HG03439 (cell line): ENCODE measurements around the gene HTR1B.

Source experiments
- ATAC-seq: cut with Tn5 transposase; IDR thresholded peaks from one replicate; pipeline ENCODE4 v1.9.1; 2021; ENCODE audit warnings: mild to moderate bottlenecking, moderate library complexity; ENCODE audit not compliant: unreplicated experiment

The HTR1B gene

GRCh38 chr6:77456531-77457248, 6.6 kb downstream of the HTR1B start:
- ATAC-seq = no peak

- no peak for ATAC-seq
Observed at GRCh38 chr6:77455271-77455670, 8.0 kb downstream of the HTR1B start.

- ATAC-seq = no peak
Observed at GRCh38 chr6:77454386-77454785, 8.9 kb downstream of the HTR1B start.

DNA sequence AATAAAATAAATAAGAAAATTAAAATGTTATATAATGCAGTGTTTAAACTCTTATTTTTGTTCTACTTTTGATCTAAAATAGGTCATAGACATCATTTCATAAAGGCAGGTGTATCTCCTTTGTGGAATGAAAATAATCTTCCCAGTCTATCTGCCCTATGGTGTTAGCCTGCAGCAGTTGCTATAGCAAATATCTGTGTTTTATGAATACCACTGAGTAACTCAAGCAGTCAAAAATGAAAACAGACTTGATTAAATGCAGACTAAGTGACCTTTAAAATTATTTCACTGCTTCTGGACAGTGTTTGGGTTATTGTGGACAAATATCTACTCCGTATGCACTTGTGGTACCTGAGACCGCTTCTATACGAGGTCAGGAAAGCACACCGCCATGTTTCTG, 11.8 kb downstream of the HTR1B start:
- no peak for ATAC-seq

DNA sequence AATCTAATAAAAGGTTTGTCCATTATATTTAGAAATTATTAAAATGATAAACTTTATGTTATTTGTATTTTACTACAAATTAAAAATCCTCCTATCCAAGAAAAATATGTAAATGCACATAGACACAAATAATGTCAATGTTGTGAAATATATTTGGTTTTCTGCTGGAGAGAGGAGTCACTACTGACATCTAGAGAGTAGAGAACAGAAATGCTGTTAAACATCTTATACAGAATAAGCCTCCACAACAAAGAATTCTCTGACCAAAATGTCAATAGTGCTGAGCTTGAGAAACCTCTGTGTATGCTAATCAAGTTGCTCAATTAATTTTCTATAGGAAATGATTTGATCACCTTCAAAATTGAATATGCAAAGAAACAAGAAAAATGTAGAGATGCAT, 12.4 kb downstream of the HTR1B start:
- no peak for ATAC-seq

DNA sequence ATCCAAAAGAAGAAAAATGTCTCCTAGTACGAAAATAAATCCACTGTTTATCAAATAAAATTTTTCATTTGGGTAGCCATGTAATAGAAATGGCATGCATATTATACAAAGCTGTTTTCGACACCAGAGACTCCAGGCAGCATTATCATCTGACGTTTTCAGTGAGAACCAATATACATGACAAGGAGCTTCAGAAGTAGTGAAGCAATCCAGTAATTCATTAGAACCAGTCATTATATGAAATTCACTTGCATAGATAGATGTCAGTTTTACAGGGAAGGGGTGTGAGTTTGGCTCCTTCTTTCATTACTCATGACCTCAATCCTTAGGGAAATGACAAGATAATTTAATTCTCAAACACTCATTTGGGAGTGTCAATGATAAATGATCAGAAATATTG, 14.7 kb downstream of the HTR1B start:
- no peak for ATAC-seq

DNA sequence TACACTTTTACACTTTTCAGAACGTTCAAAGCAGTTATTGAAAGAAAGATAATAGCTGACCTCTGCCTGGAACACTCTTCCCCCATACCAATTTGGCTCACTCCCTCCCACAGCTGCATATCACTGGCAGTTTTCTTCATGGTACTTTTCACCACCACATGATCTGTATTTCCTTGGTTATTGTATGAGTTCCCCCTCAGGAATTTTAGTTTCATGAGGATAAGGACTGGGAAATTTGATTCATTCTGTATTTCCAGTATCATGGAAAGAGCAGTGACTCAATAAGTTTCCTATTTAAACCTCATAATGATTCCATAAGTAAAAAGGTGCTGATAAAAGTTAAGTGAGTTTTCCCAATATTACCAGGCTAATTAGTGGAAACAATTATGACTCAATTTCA, 16.0 kb downstream of the HTR1B start:
- ATAC-seq = no peak

GRCh38 chr6:77446249-77446648, 17.0 kb downstream of the HTR1B start:
- no peak for ATAC-seq

- no peak for ATAC-seq
Observed at GRCh38 chr6:77445214-77445613, 18.1 kb downstream of the HTR1B start.

DNA sequence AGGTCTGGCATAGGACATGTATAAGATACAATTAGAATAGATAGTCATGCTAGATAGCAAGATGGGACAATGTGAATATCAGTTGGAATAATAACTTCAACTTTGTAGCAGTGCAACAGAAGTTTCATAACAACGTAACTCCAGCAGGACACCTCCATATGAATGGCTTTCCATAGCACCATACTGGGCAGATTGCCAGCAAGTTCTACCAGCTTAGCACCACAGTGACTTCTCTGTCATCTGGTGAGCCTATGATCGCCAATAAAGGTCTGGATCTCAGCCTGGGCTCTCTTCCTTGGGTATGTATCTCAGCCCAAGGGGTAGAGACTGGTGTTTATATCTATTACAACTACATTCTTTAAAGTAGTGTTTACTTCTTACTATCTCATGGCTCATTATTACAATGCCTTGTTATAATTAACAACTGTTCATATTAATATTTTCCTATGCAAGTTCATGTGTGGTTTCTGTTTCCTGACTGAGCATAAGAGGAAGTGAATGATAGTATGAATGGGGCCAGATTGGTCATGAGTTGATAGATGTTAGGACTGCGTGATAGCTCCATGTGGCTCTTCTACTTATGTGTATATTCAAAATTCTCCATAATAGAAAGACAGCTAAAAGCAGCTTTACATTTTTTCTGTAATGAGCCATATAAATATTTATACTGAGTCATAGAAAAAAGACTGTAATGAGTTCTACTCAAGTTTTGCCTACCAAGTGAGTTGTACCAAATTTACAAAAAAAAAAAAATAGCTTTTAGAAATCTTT, 22.9 kb downstream of the HTR1B start:
- no peak for ATAC-seq

DNA sequence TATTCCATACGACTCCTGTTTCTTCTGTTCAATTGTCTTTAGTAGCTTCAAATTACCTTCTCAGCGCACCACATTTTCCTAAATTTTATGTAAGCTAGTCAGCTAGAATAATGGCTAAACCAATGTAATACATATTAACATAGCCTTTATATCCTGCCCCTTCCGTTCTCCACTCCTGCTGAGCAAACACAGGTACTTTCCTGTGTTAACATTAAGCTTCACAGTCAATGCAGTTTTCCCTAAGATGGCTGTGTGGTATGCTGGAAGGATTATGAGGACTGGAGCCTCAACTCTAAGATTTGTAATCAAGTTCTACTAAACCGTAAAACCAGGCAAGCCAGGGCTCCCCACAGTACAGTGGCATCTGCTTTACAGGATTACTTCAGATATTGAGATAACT, 29.4 kb downstream of the HTR1B start:
- no peak for ATAC-seq

GRCh38 chr6:77430504-77430903, 32.8 kb downstream of the HTR1B start:
- no peak for ATAC-seq

DNA sequence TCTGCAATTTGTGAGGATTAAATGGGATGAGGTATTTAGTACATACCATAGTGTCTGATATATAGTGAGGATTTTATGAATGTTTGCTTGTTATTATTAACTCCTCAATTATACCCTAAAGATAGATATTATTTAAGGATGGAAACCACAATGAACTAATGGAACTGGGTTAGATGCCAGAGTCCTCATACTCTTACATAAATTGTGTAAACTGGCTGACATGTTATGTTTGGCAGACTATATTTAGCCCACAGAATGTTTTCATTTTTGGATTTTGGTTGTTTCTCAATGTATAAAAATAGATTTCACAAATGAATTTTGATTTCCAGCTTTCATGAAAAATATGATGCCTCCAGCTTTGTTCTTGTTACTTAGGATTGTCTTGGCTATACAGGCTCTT, 37.6 kb downstream of the HTR1B start:
- no peak for ATAC-seq

GRCh38 chr6:77425216-77425615, 38.1 kb downstream of the HTR1B start:
- ATAC-seq = no peak

- ATAC-seq = no peak
Observed at GRCh38 chr6:77424761-77425160, 38.5 kb downstream of the HTR1B start.

DNA sequence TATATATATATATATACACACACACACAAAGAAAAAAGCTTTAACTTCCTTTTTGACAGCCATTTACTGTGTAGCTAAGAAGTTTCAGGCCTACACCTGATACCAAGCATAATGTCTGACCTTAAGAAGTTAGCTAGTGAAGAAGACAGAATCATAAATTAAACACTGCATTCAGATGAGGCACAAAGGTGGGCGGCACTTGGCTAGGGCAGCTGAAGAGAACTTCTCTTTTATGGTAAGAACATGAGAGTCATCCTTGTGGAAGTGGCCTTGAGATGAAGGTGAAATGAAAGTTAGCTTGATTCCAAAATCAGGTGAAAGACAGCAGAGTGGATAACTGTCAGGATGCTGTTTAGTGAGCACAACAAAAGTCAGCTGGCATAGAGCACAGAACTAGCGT, 46.5 kb downstream of the HTR1B start:
- ATAC-seq = no peak

DNA sequence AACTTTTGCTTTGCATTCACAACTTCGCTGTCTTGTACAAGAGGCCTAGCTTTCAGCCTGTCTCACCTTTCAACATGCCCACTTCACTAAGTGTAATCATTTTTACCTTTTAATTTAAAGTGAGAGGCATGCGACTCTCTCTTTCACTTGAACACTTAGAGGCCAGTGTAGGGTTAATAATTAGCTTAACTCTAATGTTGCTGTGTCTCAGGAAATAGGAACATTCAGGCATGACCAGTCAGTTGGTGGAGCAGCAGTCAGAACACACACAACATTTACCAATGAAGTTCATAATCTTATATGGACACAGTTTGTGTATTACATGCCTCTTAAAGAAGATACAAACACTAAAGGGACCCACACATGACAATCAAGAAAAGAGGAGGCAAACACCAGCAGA, 47.6 kb downstream of the HTR1B start:
- no peak for ATAC-seq
